GM12875 (cell line): ENCODE measurements around the gene IL37.

Experiments used
- H3K4me3 ChIP-seq: one replicate; pipeline ENCODE4 v1.5.1; 2011; ENCODE audit warnings: low read depth, low read length, control low read depth
- CTCF ChIP-seq: IDR thresholded peaks from 2 replicates; pipeline ENCODE4 v1.5.1; 2011; ENCODE audit warnings: low read depth, mild to moderate bottlenecking, control low read depth, inconsistent platforms, low read length, moderate library complexity, borderline replicate concordance; ENCODE audit not compliant: insufficient read depth

IL37 gene

GRCh38 chr2:112947374-112947773 lies 36.4 kb downstream of the IL37 start:
- H3K4me3 ChIP-seq = no peak overlapping the region
- no peak for TF ChIP-seq CTCF

- no peak for TF ChIP-seq CTCF
- H3K4me3 ChIP-seq = no peak overlapping the region
Measured at GRCh38 chr2:112949456-112949855, 38.5 kb downstream of the IL37 start.

GRCh38 chr2:112954364-112954763 lies 43.4 kb downstream of the IL37 start:
- no peak overlapping the region for H3K4me3 ChIP-seq
- TF ChIP-seq CTCF = no peak

- H3K4me3 ChIP-seq = no peak overlapping the region
- TF ChIP-seq CTCF = no peak
Measured at GRCh38 chr2:112957511-112957910, 46.5 kb downstream of the IL37 start.

GRCh38 chr2:112958428-112959108 lies 47.6 kb downstream of the IL37 start:
- TF ChIP-seq CTCF = peak; percentile 88
- no peak overlapping the region for H3K4me3 ChIP-seq

- H3K4me3 ChIP-seq = no peak overlapping the region
- no peak for TF ChIP-seq CTCF
Measured at GRCh38 chr2:112959109-112959812, 48.3 kb downstream of the IL37 start.
